ENCODE data around the gene TTYH2. TPM values are rescaled to one million over a fixed set of nuclear protein-coding genes. Genes with fewer than 3 reads are reported as not detected.

The TTYH2 gene
- total and polyA plus RNA-seq, 2 experiments from 2014 or later = 1.4 to 3.9 TPM

DNA sequence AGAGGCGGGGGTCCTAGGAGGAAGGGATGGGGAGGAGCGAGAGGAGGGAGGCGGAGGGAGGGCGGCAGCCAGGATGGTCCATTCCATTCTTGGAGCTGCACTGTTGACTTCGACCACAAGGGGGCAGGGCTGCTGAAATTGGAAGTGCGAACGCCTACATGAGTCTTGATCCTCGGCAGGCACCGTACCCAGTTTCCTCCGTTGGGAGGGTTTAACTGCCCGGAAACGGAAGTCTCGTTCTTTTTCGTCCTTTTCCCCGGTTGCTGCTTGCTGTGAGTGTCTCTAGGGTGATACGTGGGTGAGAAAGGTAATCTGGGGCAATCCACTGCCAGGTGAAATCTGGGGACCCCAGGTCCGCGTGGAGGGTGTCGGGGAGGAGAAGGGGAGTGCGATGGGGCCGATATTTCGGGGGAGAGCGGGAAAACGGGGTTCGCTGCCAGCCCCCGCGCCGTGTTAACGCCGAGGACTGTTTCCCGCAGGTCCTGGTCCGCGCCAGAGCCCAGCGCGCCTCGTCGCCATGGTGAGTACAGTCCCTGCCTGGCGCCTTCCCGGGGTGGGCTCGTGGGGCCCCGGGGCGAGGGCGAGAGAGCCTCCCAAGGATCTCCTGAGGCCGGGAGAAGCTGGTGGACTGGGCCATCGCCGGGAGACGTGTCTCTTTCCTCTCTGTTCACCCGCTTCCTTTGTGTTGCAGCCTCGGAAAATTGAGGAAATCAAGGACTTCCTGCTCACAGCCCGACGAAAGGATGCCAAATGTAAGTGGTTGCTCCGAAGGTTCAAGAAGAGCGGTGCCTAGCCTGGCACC lies 9.7 kb upstream of the TTYH2 start, which contains the start of gene RPL38:
Gene RPL38 (plus strand): TSS at position 240 of the 802 bp plus-strand sequence. CDS start 278 bp downstream, at position 518.
- peak within 1 kb of the TSS; percentile 95 for H3K27ac ChIP-seq (ENCODE audit: low read depth)
- peaks cover 51% of the 10 kb centered on the region for H3K79me2 ChIP-seq (replicated peaks; ENCODE audit: insufficient read depth)

More for the DNA sequence above, 9.7 kb upstream of the TTYH2 start, which contains the start of gene RPL38:
- peak within 1 kb of the TSS; percentile 100 for H3K27ac Mint-ChIP-seq
- Histone ChIP-seq H4K20me1 (replicated peaks; ENCODE audit: insufficient read depth) (peaks cover 36% of the 10 kb centered on the region), H3K9me2 (ENCODE audit: insufficient read depth) (no peaks in the 10 kb centered on the region), H2AFZ (peak within 1 kb of the TSS; percentile 89), H3K36me3 (ENCODE audit: insufficient read depth) (peaks cover 47% of the 10 kb centered on the region), H3K4me1 (ENCODE audit: insufficient read depth) (peaks cover 37% of the 10 kb centered on the region), H3F3A (replicated peaks; ENCODE audit: low read depth) (peaks cover 34% of the 10 kb centered on the region), H3K27me3 (ENCODE audit: insufficient read depth) (peaks cover 11% of the 10 kb centered on the region), H3K4me3 (peak within 1 kb of the TSS; percentile 98), H3K4me2 (peak within 1 kb of the TSS; percentile 100)
- H3K36me3 Mint-ChIP-seq (ENCODE audit: low read depth) = peaks cover 52% of the 10 kb centered on the region
- H3K4me1 Mint-ChIP-seq = peaks cover 34% of the 10 kb centered on the region
- peak; percentile 98 for DNase-seq (ENCODE audit: low spot score)
- H3K27me3 Mint-ChIP-seq (ENCODE audit: insufficient read depth, low read depth, poor library complexity) = peaks cover 27% of the 10 kb centered on the region
- peak; percentile 70 for ATAC-seq
- TF ChIP-seq, protein P1, sequence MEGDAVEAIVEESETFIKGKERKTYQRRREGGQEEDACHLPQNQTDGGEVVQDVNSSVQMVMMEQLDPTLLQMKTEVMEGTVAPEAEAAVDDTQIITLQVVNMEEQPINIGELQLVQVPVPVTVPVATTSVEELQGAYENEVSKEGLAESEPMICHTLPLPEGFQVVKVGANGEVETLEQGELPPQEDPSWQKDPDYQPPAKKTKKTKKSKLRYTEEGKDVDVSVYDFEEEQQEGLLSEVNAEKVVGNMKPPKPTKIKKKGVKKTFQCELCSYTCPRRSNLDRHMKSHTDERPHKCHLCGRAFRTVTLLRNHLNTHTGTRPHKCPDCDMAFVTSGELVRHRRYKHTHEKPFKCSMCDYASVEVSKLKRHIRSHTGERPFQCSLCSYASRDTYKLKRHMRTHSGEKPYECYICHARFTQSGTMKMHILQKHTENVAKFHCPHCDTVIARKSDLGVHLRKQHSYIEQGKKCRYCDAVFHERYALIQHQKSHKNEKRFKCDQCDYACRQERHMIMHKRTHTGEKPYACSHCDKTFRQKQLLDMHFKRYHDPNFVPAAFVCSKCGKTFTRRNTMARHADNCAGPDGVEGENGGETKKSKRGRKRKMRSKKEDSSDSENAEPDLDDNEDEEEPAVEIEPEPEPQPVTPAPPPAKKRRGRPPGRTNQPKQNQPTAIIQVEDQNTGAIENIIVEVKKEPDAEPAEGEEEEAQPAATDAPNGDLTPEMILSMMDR (conservative IDR thresholded peaks at IDR 0.05; ENCODE audit: low read depth in 2 of 2) = peak; percentile 79 to 94
- no peak for TF ChIP-seq STAT1 (IDR thresholded peaks at IDR 0.05; ENCODE audit: unreplicated experiment)
- TF ChIP-seq POLR2AphosphoS5 (IDR thresholded peaks at IDR 0.05; ENCODE audit: low read depth) = peak; percentile 96
- no peak for TF ChIP-seq EZH2 (IDR thresholded peaks at IDR 0.05; ENCODE audit: low read depth, unreplicated experiment)
- TF ChIP-seq ETS1 (IDR thresholded peaks at IDR 0.05) = peak; percentile 83
- no peak for TF ChIP-seq ZNF462 (CRISPR knock-in tag; IDR thresholded peaks at IDR 0.05)
- no peak for TF ChIP-seq ZNF331 (CRISPR knock-in tag; IDR thresholded peaks at IDR 0.05; ENCODE audit: low read depth)
- TF ChIP-seq CREB1 (CRISPR knock-in tag; IDR thresholded peaks at IDR 0.05; ENCODE audit: low read depth) = peak; percentile 29; the same call in 1 of the 2 replicates
- peak within 1 kb of the TSS; percentile 100 for H3K4me3 Mint-ChIP-seq
- H3K9me3 Mint-ChIP-seq = peaks cover 3% of the 10 kb centered on the region; the same call in 1 of the 3 replicates
